GM19463 (cell line): ENCODE results near the gene LEAP2.

Source experiments
- ATAC-seq: cut with Tn5 transposase; IDR thresholded peaks from one replicate; pipeline ENCODE4 v1.9.1; 2021; ENCODE audit warnings: mild to moderate bottlenecking, moderate library complexity; ENCODE audit not compliant: unreplicated experiment

Gene LEAP2

GRCh38 chr5:132876020-132876759, 2.7 kb downstream of the LEAP2 start:
- no peak for ATAC-seq

- no peak for ATAC-seq
Measured at GRCh38 chr5:132877466-132877865, 4.0 kb downstream of the LEAP2 start.

GRCh38 chr5:132877938-132878337, 4.5 kb downstream of the LEAP2 start:
- ATAC-seq: no peak

- ATAC-seq: no peak
Measured at GRCh38 chr5:132883261-132883834, 9.9 kb downstream of the LEAP2 start.

DNA sequence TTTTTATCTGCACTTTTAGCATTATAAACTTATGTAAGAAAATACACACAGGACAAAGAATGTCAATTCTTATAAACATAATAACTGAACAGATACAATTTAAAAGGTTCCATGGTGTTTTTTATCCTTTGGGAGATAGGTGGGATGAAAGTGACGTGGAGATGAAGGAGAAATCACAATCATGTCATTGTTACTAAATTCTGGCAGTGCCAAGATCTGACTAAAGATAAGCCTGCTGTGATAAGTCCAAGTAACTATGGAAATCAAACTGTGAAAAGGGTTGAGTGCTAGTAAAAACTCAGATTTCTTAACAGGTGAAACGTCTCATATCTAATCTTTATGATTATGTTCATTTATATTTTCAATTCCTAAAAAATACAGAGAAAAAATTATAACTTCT, 11.1 kb downstream of the LEAP2 start:
- no peak for ATAC-seq

DNA sequence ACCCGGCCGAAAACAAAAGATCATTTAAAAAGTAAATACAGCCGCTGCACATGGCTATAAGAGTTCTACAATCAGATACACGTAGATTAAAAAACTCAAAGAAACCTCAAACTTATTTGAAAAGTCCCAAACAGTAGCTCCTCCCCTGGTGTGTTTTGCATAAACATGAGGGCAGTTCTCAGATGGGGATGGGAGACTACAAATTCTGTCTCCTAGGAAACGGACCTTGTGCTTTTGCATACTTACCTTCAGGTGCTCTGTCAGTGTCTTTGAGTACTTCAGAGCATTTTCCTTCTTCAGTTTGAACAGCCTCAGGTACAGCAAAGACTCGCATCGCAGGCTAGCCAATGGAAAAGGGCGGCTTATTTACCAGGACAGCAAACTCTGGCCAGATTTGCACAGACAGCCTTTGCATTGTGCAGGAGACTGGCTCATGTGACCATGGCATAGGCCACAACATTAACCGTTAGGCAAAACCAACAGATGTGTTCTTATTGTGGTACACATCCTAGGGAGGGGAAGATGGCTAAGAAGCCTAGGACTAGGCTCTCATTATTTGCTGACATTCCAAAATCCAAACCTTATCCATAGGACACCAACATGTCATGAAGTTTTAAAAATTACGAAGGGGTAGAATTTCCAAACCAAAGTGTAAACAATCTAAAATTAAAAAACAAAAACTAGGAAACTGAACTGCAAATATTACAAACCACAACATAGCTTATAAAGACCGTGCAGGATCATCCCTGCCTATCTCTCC, 12.8 kb downstream of the LEAP2 start:
- no peak for ATAC-seq

DNA sequence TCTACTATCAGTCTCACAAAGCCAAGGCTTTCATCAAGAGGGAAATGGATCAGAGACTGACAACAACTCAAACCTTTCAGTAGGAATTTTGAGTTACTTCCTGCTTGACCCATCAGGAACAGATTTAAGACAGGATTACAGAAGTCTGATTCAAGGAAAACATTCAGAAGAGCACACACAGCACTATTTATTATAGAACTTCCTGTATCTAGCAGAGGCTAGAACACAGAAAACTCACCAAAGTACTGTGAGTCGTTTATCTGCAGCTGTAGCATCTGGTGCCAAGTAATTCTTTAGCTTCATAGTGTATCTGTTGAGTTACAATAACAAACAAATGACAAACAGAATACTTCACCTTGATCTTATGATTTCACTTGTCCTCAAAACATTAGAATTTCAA, 13.8 kb downstream of the LEAP2 start:
- ATAC-seq: no peak

DNA sequence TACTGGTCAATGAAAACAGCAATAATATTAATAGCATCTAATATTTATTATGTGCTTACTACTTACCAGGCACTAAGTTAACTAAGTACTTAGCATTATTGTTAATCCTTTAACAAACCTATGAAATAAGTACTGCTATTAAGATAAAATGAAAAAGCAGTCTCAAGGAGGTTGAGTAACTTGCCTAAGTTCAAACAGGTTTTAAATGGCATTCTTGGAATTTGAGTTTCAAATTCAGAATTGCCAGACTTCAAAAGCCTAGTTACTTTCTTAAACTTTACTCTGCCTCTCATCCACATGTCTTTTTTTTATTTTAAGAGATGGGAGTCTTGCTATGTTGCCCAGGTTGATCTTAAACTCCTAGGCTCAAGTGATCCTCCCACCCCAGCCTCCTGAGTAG, 16.0 kb downstream of the LEAP2 start:
- no peak for ATAC-seq

- ATAC-seq: no peak
Measured at GRCh38 chr5:132890817-132891216, 17.3 kb downstream of the LEAP2 start.

DNA sequence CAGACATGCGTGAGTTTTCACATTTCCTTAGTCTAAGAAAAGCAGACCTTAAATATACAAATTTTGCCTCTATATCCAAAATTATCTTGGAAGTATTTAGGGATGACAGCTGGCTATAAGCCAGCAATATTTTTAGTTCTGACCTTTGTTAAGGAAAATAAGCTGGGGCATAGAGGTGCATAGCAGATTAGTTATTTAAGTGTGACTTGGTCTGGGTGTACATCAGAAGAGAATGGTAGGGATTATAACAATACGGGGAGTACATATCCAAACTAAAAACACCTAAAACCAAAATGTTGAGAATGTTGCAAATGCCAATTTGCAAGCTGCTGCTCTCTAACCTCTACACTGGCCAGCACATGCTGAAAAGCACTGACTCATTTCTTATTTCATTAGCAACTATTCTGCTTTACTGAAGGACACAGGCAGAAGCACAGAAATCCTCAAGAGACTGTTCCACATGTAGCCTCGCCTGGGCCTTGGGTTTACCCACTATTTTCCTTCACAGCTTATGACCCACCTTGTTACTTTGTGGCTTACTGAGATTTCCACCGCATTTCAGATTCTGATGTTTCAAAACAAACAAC, 22.3 kb downstream of the LEAP2 start:
- ATAC-seq: no peak

- ATAC-seq: no peak
Measured at GRCh38 chr5:132896685-132897084, 23.2 kb downstream of the LEAP2 start.

DNA sequence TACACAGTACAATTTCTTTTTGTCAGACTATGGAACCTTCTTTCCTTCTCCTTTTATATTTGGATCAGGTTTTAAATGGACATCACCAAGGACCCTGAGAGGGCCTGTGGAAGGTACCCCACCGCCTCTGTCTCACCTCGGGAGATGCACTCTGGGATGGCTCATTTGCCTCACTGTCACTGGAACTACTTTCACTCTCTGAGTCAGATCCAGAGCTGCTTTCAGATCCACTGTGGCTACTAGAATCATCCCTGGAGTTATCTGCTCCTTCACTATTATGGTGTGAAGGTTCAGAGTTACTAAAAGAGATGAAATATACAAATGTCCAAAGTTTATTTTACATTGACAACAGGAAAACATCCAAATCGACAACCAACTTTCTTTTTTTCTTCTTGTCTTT, 24.6 kb downstream of the LEAP2 start:
- no peak for ATAC-seq

DNA sequence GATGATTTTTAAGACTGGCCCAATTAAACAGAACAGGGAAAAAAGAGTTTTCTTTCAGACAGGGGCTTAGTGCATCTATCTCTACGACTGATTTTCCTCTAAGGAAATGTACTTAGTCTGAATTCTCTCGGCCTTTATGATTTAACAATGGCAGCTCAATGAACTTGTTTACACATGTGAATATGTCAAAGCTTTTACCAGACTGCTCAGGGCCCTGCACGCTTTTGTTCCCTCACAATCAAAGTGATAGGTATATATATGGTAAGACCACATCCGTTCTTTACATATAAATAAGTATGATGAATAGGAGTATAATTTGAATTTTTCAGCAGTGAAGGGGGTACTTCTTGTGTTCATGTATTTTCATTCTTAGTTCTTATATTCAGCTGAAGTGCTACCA, 27.6 kb downstream of the LEAP2 start:
- ATAC-seq: no peak

DNA sequence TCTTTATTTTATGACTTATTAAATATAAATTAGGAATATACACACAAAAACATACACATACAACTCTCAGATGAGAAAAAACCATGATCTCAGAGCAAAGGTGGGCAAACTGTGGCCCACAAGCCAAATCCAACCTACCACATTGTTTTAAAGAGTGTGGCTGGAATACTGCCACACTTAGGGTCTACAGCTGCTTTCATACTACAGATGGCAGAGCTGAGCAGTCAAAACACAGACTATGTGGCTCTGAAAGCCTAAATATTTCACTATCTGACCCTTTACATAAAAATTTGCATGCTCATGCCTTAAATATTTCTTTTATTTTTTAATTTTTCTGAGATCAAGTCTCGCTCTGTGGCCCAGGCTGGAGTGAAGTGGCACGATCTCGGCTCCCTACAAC, 28.3 kb downstream of the LEAP2 start:
- no peak for ATAC-seq

DNA sequence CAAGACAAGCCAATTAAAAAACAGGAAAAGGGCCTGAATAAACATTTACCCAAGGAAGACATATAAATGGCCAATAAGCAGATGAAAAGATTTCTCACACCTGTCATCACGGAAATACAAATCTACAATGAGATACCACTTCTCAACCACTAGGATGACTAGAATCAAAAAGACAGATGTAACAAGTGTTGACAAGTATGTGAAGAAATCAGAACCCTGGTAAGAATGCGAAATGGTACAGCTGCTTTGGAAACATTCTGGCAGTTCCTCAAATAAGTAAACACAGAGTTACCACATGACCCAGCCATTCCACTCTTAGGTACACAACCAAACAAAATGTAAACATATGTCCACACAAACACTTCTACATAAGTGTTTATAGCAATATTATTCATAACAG, 32.5 kb downstream of the LEAP2 start:
- no peak for ATAC-seq

DNA sequence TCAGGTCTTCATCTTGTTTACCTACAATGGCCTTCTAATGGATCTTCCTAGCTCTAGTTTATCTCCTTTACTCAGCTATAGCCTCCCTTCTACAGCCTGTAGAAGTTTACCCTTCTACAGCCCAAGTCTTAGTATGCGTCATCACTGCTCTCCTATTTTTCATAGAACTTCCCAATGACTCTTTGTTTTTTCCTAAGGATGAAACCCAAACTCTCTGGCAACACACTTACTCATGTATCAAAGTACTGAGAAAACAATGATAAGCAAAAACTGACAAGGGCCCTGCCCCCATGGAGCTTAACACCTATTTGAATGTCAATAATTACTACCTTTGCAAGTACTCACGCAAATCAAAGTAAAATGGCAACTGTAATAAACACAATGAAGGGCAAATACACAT, 33.7 kb downstream of the LEAP2 start:
- ATAC-seq: no peak

- no peak for ATAC-seq
Measured at GRCh38 chr5:132909702-132910101, 36.2 kb downstream of the LEAP2 start.

GRCh38 chr5:132915681-132916080, 42.2 kb downstream of the LEAP2 start:
- no peak for ATAC-seq

- no peak for ATAC-seq
Measured at GRCh38 chr5:132916086-132916485, 42.6 kb downstream of the LEAP2 start.
